NCI-H345 treated with DMSO at 0.1 percent for 48 hours (cell line): ENCODE data around the gene YIPF1.
A peak's percentile ranks its signal among the peaks of the same experiment; 100 is the strongest.
"Not testable (repeated sequence)": the region's sequence is repeated elsewhere in the genome, so short reads cannot be mapped to it uniquely, and the experiment has no call there.

Experiments used
- DNase-seq: peaks from one replicate; lab custom pipeline; 2025; ENCODE audit not compliant: unreplicated experiment; lab: John Stamatoyannopoulos, UW

YIPF1 gene

GRCh38 chr1:53895421-53895820, 5.8 kb upstream of the YIPF1 start:
- no peak for DNase-seq

- no peak for DNase-seq
Measured at GRCh38 chr1:53894644-53895043, 5.0 kb upstream of the YIPF1 start.

GRCh38 chr1:53893999-53894636, 4.5 kb upstream of the YIPF1 start, which contains the start of gene DIO1:
TSS of gene DIO1 (plus strand) at chr1:53894187. CDS start at chr1:53894211, 24 bp downstream.
- no peak for DNase-seq

GRCh38 chr1:53892911-53893310, 3.3 kb upstream of the YIPF1 start:
- no peak for DNase-seq

GRCh38 chr1:53891678-53892077, 2.1 kb upstream of the YIPF1 start:
- DNase-seq, result no peak

- no peak for DNase-seq
Measured at GRCh38 chr1:53891018-53891417, 1.4 kb upstream of the YIPF1 start.

GRCh38 chr1:53890522-53890941, 935 bp upstream of the YIPF1 start:
- DNase-seq, result no peak

- no peak for DNase-seq
Measured at GRCh38 chr1:53888681-53889080, 916 bp downstream of the YIPF1 start.

GRCh38 chr1:53883600-53883999, 6.0 kb downstream of the YIPF1 start:
- not testable (repeated sequence) for DNase-seq

- not testable (repeated sequence) for DNase-seq
Measured at GRCh38 chr1:53881853-53882252, 7.7 kb downstream of the YIPF1 start.

GRCh38 chr1:53878492-53879105, 11.0 kb downstream of the YIPF1 start:
- no peak for DNase-seq

- DNase-seq, result not testable (repeated sequence)
Measured at GRCh38 chr1:53875150-53875549, 14.4 kb downstream of the YIPF1 start.

GRCh38 chr1:53871773-53872484, 17.7 kb downstream of the YIPF1 start:
- DNase-seq, result no peak

- no peak for DNase-seq
Measured at GRCh38 chr1:53871221-53871620, 18.4 kb downstream of the YIPF1 start.

GRCh38 chr1:53869454-53870117, 20.0 kb downstream of the YIPF1 start:
- DNase-seq, result no peak

- DNase-seq, result no peak
Measured at GRCh38 chr1:53868565-53868964, 21.0 kb downstream of the YIPF1 start.

- DNase-seq, result no peak
Measured at GRCh38 chr1:53862507-53862906, 27.1 kb downstream of the YIPF1 start.

GRCh38 chr1:53860967-53861411, 28.6 kb downstream of the YIPF1 start:
- peak; percentile 34 for DNase-seq

GRCh38 chr1:53851571-53852285, 37.9 kb downstream of the YIPF1 start:
- no peak for DNase-seq

GRCh38 chr1:53850082-53850673, 39.4 kb downstream of the YIPF1 start:
- DNase-seq, result no peak
